HepG2 (cell line): ENCODE data around the gene FIS1. TPM values are rescaled to one million over a fixed set of nuclear protein-coding genes. Genes with fewer than 3 reads are reported as not detected.

ENCODE experiments used
- ATAC-seq: fragments of 200-7000 bp; cut with Tn5 transposase; 3 replicates; pipeline ENCODE4 v1.9.1; 2020; ENCODE audit warnings: mild to moderate bottlenecking, moderate library complexity
- BruUV-seq: library from RNA; stranded (reverse); fragments of 400-500 nt; replicated peaks from 2 replicates; lab custom pipeline; 2021; lab: Mats Ljungman, UMichigan
- CTCF ChIA-PET: fragments of 300-600 bp; formaldehyde crosslinking; extraction: SDS; loops from one replicate; lab custom pipeline; 2021; ENCODE audit warnings: low total read pairs, inconsistent platforms, low intra/inter-chr PET ratio; lab: Yijun Ruan, JAX
- POLR2A ChIA-PET: fragments of 350-600 bp; sonication (Branson Sonifier 250); formaldehyde crosslinking; loops from one replicate; lab custom pipeline; 2020; ENCODE audit warnings: antibody characterized with exemption, inconsistent platforms; lab: Yijun Ruan, JAX
- DNase-seq: peaks from one replicate; pipeline ENCODE4 v3.0.0-alpha.2; 2015; ENCODE audit warnings: low spot score
- FAIRE-seq: peaks from 3 replicates; lab custom pipeline; 2011; peaks lifted over from hg19 to GRCh38; lab: Jason Lieb, UNC
- H2AFZ ChIP-seq: one replicate; pipeline ENCODE4 v1.6.1; 2011; ENCODE audit warnings: low read length, inconsistent platforms
- H3K27ac ChIP-seq: fragments of 300-600 bp; 3 replicates; pipeline ENCODE4 v1.8.0; 2011; ENCODE audit warnings: mixed run types, mild to moderate bottlenecking, mixed read lengths, low read length, inconsistent platforms; ENCODE audit not compliant: insufficient read depth; ENCODE audit errors: extremely low read length
- H3K27me3 ChIP-seq, 2 experiments: fragments of 200-600 bp in 1 of 2; 2 replicates in 1 of 2; 3 replicates in 1 of 2; pipeline versions ENCODE4 v1.6.0 to v1.8.0; 2011; ENCODE audit warnings: low read length in 2 of 2, mild to moderate bottlenecking in 2 of 2, moderate library complexity in 2 of 2, inconsistent platforms in 1 of 2; ENCODE audit not compliant: insufficient read depth in 2 of 2, control insufficient read depth in 1 of 2
- H3K36me3 ChIP-seq, 2 experiments: fragments of 200-600 bp in 1 of 2; replicated peaks in 1 of 2; 2 replicates in 1 of 2; 3 replicates in 1 of 2; pipeline versions ENCODE4 v1.5.1 to v1.8.0; 2011; ENCODE audit warnings: low read length in 2 of 2, inconsistent platforms in 1 of 2; ENCODE audit not compliant: insufficient read depth in 2 of 2, control insufficient read depth in 1 of 2
- H3K4me1 ChIP-seq: 2 replicates; pipeline ENCODE4 v1.5.1; 2012; ENCODE audit warnings: low read length, inconsistent platforms; ENCODE audit not compliant: insufficient read depth
- H3K4me2 ChIP-seq: 2 replicates; pipeline ENCODE4 v1.6.0; 2011; ENCODE audit warnings: low read depth, low read length, inconsistent platforms
- H3K4me3 ChIP-seq, 3 experiments: fragments of 200-600 bp in 1 of 3; sonication (generic), shearing (Covaris generic) in 1 of 3; replicated peaks in 1 of 3; 2 replicates each; pipeline ENCODE4 v1.5.1; 2011 to 2016; ENCODE audit warnings: low read length in 3 of 3, inconsistent platforms in 2 of 3, low read depth in 2 of 3, mild to moderate bottlenecking in 2 of 3, control low read depth in 1 of 3, mixed read lengths in 1 of 3; ENCODE audit not compliant: insufficient read depth in 1 of 3
- H3K79me2 ChIP-seq: one replicate; pipeline ENCODE4 v1.6.1; 2011; ENCODE audit warnings: low read length, inconsistent platforms; ENCODE audit not compliant: insufficient read depth
- H3K9ac ChIP-seq: 2 replicates; pipeline ENCODE4 v1.6.0; 2011; ENCODE audit warnings: mild to moderate bottlenecking, low read depth, low read length, inconsistent platforms; ENCODE audit not compliant: insufficient read depth
- H3K9me3 ChIP-seq: 2 replicates; pipeline ENCODE4 v1.5.1; 2012; ENCODE audit warnings: mild to moderate bottlenecking, low read length
- H4K20me1 ChIP-seq: 2 replicates; pipeline ENCODE4 v1.6.0; 2011; ENCODE audit warnings: inconsistent platforms, mild to moderate bottlenecking, low read length, moderate library complexity; ENCODE audit not compliant: insufficient read depth
- AKAP8 ChIP-seq: sonication (generic); formaldehyde crosslinking; IDR thresholded peaks from 2 replicates; pipeline ENCODE4 v1.5.1; 2020; ENCODE audit warnings: mild to moderate bottlenecking, missing genetic modification reagents
- ARHGAP35 ChIP-seq: sonication (generic); formaldehyde crosslinking; IDR thresholded peaks from 2 replicates; pipeline ENCODE4 v1.9.0; 2022; ENCODE audit warnings: mild to moderate bottlenecking, inconsistent platforms, moderate library complexity, missing genetic modification reagents, borderline replicate concordance
- DMAP1 ChIP-seq: IDR thresholded peaks from 2 replicates; pipeline ENCODE4 v1.6.1; 2016
- DRAP1 ChIP-seq: IDR thresholded peaks from 2 replicates; pipeline ENCODE4 v1.6.1; 2016; ENCODE audit warnings: missing genetic modification reagents, missing compliant biosample characterization
- JUND ChIP-seq: sonication (generic); formaldehyde crosslinking; IDR thresholded peaks from 2 replicates; pipeline ENCODE4 v1.8.0; 2022; ENCODE audit warnings: mild to moderate bottlenecking, missing genetic modification reagents
- KLF6 ChIP-seq: IDR thresholded peaks from 2 replicates; pipeline ENCODE4 v1.8.0; 2016; ENCODE audit warnings: missing biosample characterization, missing genetic modification reagents
- SP2 ChIP-seq: sonication (generic); formaldehyde crosslinking; IDR thresholded peaks from 2 replicates; pipeline ENCODE4 v1.5.1; 2020; ENCODE audit warnings: mild to moderate bottlenecking, missing genetic modification reagents
- TBP ChIP-seq: sonication (generic); formaldehyde crosslinking; IDR thresholded peaks from 2 replicates; pipeline ENCODE4 v1.5.0; 2020; ENCODE audit warnings: missing genetic modification reagents
- THAP11 ChIP-seq: IDR thresholded peaks from 2 replicates; pipeline ENCODE4 v1.6.1; 2016; ENCODE audit warnings: missing biosample characterization, missing genetic modification reagents
- ZFYVE20 ChIP-seq: sonication (generic); formaldehyde crosslinking; IDR thresholded peaks from 2 replicates; pipeline ENCODE4 v1.8.0; 2023; ENCODE audit warnings: low read depth, mild to moderate bottlenecking, moderate library complexity, missing genetic modification reagents, borderline replicate concordance
- ZNF282 ChIP-seq: fragments of 450-650 bp; IDR thresholded peaks from 2 replicates; pipeline ENCODE4 v1.6.1; 2018; ENCODE audit not compliant: partially characterized antibody
- ZNF484 ChIP-seq: sonication (generic); formaldehyde crosslinking; IDR thresholded peaks from 2 replicates; pipeline ENCODE4 v1.5.1; 2020; ENCODE audit warnings: mild to moderate bottlenecking, low read depth, missing genetic modification reagents, borderline replicate concordance
- ZNF570 ChIP-seq: sonication (generic); formaldehyde crosslinking; IDR thresholded peaks from 2 replicates; pipeline ENCODE4 v1.4.0; 2020; ENCODE audit warnings: mild to moderate bottlenecking, missing genetic modification reagents, borderline replicate concordance
- ZNF816 ChIP-seq: sonication (generic); formaldehyde crosslinking; IDR thresholded peaks from 2 replicates; pipeline ENCODE4 v1.8.0; 2022; ENCODE audit warnings: missing genetic modification reagents, mild to moderate bottlenecking, borderline replicate concordance
- ZSCAN21 ChIP-seq: sonication (generic); formaldehyde crosslinking; IDR thresholded peaks from 2 replicates; pipeline ENCODE4 v1.8.0; 2022; ENCODE audit warnings: mild to moderate bottlenecking, missing genetic modification reagents, moderate library complexity, borderline replicate concordance
- WGBS: methylation state at CpG from one replicate; pipeline ENCODE4 v1.1.6; 2017; ENCODE audit warnings: low lambda C conversion rate; 5-methylcytosine and 5-hydroxymethylcytosine counted together
- in situ Hi-C: cut with HindIII; loops from 2 replicates; pipeline ENCODE4 v1.10.0; 2017; ENCODE audit warnings: low pct_unique_long_range_greater_than_20kb; ENCODE audit not compliant: extremely low pct_ligation_motif_present
- intact Hi-C: fragments of 100-400 bp; cut with micrococcal nuclease; formaldehyde crosslinking; loops from one replicate; pipeline ENCODE4 v1.10.0; 2022; ENCODE audit not compliant: unreplicated experiment
- polyA plus RNA-seq, 8 experiments: library from polyadenylated mRNA; depleted of rRNA in 3 of 8; stranded (reverse) in 7 of 8; unstranded in 1 of 8; fragments of >200 nt; fragmentation: Illumina TruSeq in 4 of 8; extraction: Trizol in 4 of 8; gene quantifications; 2 replicates each; pipeline versions ENCODE4 v1.2.1 to v1.2.3, GENCODE V29; 2011 to 2016; ENCODE audit warnings: low read depth in 4 of 8, missing spikeins in 1 of 8, mixed read lengths in 1 of 8; ENCODE audit not compliant: insufficient read depth in 1 of 8
- total RNA-seq, 5 experiments: library from RNA; depleted of rRNA; stranded (reverse); fragments of >200 nt; fragmentation: Illumina TruSeq; extraction: Trizol; gene quantifications; 2 replicates each; pipeline ENCODE4 v1.2.3, GENCODE V29; 2016; ENCODE audit warnings: low read depth in 1 of 5

FIS1 gene
- total and polyA plus RNA-seq, 2 of the 13 experiments (the other 11 are each of a cell fraction or from before 2014, with no cell fraction given) = 97.5 to 101 TPM

- Histone ChIP-seq H3K4me1 (peaks cover 55% of the 10 kb centered on the region), H3K9ac (no peak overlapping the region), H4K20me1 (peaks cover 3% of the 10 kb centered on the region; the same call in 1 of the 2 replicates), H3K4me2 (peak overlapping the region; percentile 91; the same call in 1 of the 2 replicates), H3K79me2 (peaks cover 12% of the 10 kb centered on the region), H3K9me3 (no peaks in the 10 kb centered on the region), H3K27me3 (no peaks in the 10 kb centered on the region; a peak in 1 of 5 replicates), H3K27ac (no peak overlapping the region), H2AFZ (no peak overlapping the region), H3K36me3 (peaks cover under 1 to 2% of the 10 kb centered on the region in 2 experiments; a peak in 2 of 5 replicates), H3K4me3 (no peak overlapping the region)
- POLR2A ChIA-PET = interaction anchor here (0.7 to 11.6 kb wide), 3 partner anchors 15 to 55 kb away, joined by 3 to 202 read pairs (median 22); partner anchors contain the start of genes PLOD3 and ZNHIT1
- FAIRE-seq (no peak), DNase-seq (no peak), ATAC-seq (no peak)
- no TSS peak for BruUV-seq
- CTCF ChIA-PET = no interaction called here
- TF ChIP-seq ARHGAP35 (CRISPR knock-in tag) = no peak
- no peak for TF ChIP-seq JUND (CRISPR knock-in tag)
- TF ChIP-seq ZSCAN21 (CRISPR knock-in tag) = no peak
- no peak for TF ChIP-seq AKAP8 (CRISPR knock-in tag)
- TF ChIP-seq ZNF282 = no peak
- no peak for TF ChIP-seq ZNF816
- TF ChIP-seq DRAP1 (CRISPR knock-in tag) = no peak
- TF ChIP-seq SP2 (CRISPR knock-in tag) = no peak
- TF ChIP-seq DMAP1 = no peak
- no peak for TF ChIP-seq TBP (CRISPR knock-in tag)
- TF ChIP-seq THAP11 = no peak
- no peak for TF ChIP-seq ZFYVE20
- no peak for TF ChIP-seq KLF6 (CRISPR knock-in tag)
- TF ChIP-seq ZNF570 = no peak
- TF ChIP-seq ZNF484 (CRISPR knock-in tag) = no peak
- 93% methylated on average over 14 of the region's 14 CpGs for WGBS
- intact Hi-C loops (no loop called here), in situ Hi-C loops (no loop called here)
Observed at GRCh38 chr7:101198476-101198875, 46.4 kb downstream of the FIS1 start.
